Prostate gland (tissue), 2 donors: ENCODE measurements around the gene ZNF586. TPM values are rescaled to one million over a fixed set of nuclear protein-coding genes. Genes with fewer than 3 reads are reported as not detected.
A peak's percentile ranks its signal among the peaks of the same experiment; 100 is the strongest.

Experiments
- DNase-seq: peaks from one replicate; pipeline ENCODE4 v3.0.0-alpha.2; 2019; ENCODE audit warnings: low spot score
- H3K27ac ChIP-seq, 2 donors: fragments of 200-600 bp; sonication (generic); 2 replicates each; pipeline ENCODE4 v1.5.1; 2017 to 2019
- H3K27me3 ChIP-seq: fragments of 200-600 bp; sonication (generic); replicated peaks from 2 replicates; pipeline ENCODE4 v1.5.1; 2019; ENCODE audit not compliant: insufficient read depth
- H3K36me3 ChIP-seq, 2 donors: fragments of 200-600 bp; sonication (generic); 1 replicate in 1 of 2; 2 replicates in 1 of 2; pipeline versions ENCODE4 v1.5.1 to v1.8.1; 2017 to 2019
- H3K4me1 ChIP-seq: fragments of 200-600 bp; sonication (generic); replicated peaks from 2 replicates; pipeline ENCODE4 v1.5.1; 2019
- H3K4me3 ChIP-seq, 2 donors: fragments of 200-600 bp; sonication (generic); 2 replicates each; pipeline ENCODE4 v1.5.1; 2017 to 2019
- H3K9me3 ChIP-seq: fragments of 200-600 bp; sonication (generic); 2 replicates; pipeline ENCODE4 v1.5.1; 2017
- POLR2A ChIP-seq: fragments of 450-650 bp; IDR thresholded peaks from one replicate; pipeline ENCODE4 v1.6.1; 2016; ENCODE audit warnings: antibody characterized with exemption, mild to moderate bottlenecking
- POLR2AphosphoS5 ChIP-seq: sonication (generic); formaldehyde crosslinking; IDR thresholded peaks from one replicate; pipeline ENCODE4 v1.6.1; 2017; ENCODE audit warnings: antibody characterized with exemption
- WGBS: methylation state at CpG from one replicate; pipeline ENCODE4 v1.1.5; 2018; 5-methylcytosine and 5-hydroxymethylcytosine counted together
- intact Hi-C: fragments of 100-400 bp; cut with DNase I; formaldehyde crosslinking; loops from one replicate; pipeline ENCODE4 v1.14.2; 2022
- total RNA-seq, 2 donors: library from RNA; depleted of rRNA; stranded (reverse); fragments of >200 nt; gene quantifications; one replicate each; pipeline ENCODE4 v1.1.0, GENCODE V29; 2016
- TF ChIP-seq, protein P1 (sequence below), 4 experiments: fragments of 200-600 bp in 2 of 4; fragments of 450-650 bp in 2 of 4; sonication (generic) in 2 of 4; IDR thresholded peaks; 1 replicate in 3 of 4; 2 replicates in 1 of 4; pipeline ENCODE4 v1.5.1; 2016 to 2019; ENCODE audit warnings: antibody characterized with exemption in 4 of 4, mild to moderate bottlenecking in 2 of 4, moderate library complexity in 2 of 4

Gene ZNF586
- total RNA-seq, 2 donors from 2014 or later: 15.4 to 34.8 TPM

DNA sequence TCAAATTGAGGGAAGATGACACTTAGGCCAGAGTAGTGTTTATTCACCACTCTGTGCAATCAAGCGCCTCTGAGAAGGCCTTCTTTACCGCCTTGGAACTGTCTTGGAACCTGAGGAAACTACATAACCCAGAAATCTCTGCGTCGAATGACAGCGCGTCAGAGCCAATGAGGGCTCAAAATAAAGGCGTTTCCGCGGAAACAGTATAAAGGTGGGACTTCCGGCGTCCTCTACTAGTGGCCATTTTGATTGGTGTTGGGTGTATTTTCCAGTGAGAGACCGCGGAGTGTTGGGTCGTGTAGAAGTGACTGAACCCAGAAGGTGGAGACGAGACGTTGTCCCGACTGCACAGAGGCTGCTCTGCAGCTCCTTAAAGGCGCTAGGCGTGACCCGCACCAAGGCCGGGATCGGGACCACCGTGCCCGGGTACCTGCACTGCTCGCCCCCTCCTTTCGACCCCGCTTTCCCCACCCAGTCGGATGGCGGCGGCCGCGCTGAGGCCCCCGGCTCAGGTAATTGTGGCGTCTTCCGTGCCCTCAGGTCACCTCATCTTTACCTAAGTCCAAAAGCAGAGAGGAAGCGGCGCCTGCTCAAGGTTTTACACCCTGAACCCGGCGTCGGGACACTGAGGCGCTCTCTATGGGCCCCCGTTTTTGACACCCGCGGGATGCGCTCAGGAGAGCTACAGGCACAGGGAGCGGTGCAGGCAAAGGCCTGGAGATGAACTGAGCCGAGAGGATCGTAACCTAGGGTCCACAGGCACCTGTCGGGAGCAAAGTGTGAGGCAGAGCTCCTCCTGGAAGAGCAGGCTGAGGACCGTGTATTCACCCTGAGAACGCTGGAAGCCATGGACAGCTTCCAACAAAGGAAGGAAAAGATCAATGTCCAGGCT, 22.6 kb upstream of the ZNF586 start, which contains the start of gene ZNF776:
TSS of gene ZNF776 (plus strand) at position 236 of the 892 bp plus-strand sequence. CDS start at position 480, 244 bp downstream.
- under 1% methylated on average over 51 of the region's 51 CpGs for WGBS
- peak; percentile 89 for DNase-seq
- intact Hi-C loops: no loop called here
- H3K9me3 ChIP-seq: no peaks in the 10 kb centered on the region
- TF ChIP-seq, protein P1, sequence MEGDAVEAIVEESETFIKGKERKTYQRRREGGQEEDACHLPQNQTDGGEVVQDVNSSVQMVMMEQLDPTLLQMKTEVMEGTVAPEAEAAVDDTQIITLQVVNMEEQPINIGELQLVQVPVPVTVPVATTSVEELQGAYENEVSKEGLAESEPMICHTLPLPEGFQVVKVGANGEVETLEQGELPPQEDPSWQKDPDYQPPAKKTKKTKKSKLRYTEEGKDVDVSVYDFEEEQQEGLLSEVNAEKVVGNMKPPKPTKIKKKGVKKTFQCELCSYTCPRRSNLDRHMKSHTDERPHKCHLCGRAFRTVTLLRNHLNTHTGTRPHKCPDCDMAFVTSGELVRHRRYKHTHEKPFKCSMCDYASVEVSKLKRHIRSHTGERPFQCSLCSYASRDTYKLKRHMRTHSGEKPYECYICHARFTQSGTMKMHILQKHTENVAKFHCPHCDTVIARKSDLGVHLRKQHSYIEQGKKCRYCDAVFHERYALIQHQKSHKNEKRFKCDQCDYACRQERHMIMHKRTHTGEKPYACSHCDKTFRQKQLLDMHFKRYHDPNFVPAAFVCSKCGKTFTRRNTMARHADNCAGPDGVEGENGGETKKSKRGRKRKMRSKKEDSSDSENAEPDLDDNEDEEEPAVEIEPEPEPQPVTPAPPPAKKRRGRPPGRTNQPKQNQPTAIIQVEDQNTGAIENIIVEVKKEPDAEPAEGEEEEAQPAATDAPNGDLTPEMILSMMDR (IDR thresholded peaks at IDR 0.05): no peak
- peak; percentile 46 for TF ChIP-seq POLR2A
- TF ChIP-seq POLR2AphosphoS5: peak; percentile 97
- peak within 1 kb of the TSS; percentile 74 to 91 for H3K4me3 ChIP-seq
- no peaks in the 10 kb centered on the region for H3K4me1 ChIP-seq
- peaks cover 0 to under 1% of the 10 kb centered on the region in 2 donors for H3K36me3 ChIP-seq
- peak within 1 kb of the TSS; percentile 77 to 82 for H3K27ac ChIP-seq
- H3K27me3 ChIP-seq: no peaks in the 10 kb centered on the region

DNA sequence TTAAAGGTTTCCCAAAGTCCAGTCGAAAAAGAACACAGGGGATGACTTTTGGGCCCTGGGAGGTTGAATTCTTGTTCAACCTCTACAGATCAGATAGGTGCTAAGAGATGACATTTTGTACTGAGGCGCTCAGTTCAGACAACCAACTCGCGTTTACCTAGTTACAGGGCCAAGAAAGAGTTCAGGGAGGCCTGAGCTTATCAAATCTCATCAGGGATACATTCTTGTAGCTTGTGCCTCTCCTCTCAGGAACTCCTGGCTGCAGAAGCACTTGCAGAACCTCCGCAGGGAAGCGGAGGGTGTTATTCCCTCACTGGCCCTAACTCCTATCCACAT, 22.0 kb upstream of the ZNF586 start:
- WGBS: 32% methylated on average over 6 of the region's 6 CpGs
- no peaks in the 10 kb centered on the region for H3K9me3 ChIP-seq
- peak overlapping the region; percentile 77 to 82 for H3K27ac ChIP-seq
- peaks cover 4 to 7% of the 10 kb centered on the region in 2 donors for H3K36me3 ChIP-seq
- no peaks in the 10 kb centered on the region for H3K4me1 ChIP-seq
- intact Hi-C loops: no loop called here
- H3K4me3 ChIP-seq: peak overlapping the region; percentile 74 to 91
- H3K27me3 ChIP-seq: no peaks in the 10 kb centered on the region
- no peak for DNase-seq
- TF ChIP-seq, protein P1 (IDR thresholded peaks at IDR 0.05): no peak
- TF ChIP-seq POLR2A (no peak), POLR2AphosphoS5 (no peak)

DNA sequence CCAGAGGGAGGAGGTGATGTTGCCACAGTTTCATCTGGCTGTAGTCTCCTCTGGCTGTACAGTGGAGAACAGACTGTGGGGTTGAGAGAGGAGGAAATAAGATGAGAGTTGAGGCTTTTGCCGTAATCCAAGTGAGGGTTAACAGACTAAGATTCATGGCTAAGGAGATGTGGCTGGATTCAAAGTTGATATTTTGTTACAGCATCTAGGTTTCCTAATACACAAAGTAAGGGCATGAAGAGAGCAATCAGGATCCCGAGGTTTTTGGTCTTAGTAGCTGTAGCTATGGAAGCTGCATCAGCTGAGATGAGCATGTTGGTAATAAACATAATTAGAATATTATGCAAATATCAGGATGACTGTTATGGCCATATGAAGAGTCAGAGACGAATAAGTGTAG, 21.4 kb upstream of the ZNF586 start:
- DNase-seq: no peak
- Histone ChIP-seq H3K27me3 (no peaks in the 10 kb centered on the region), H3K9me3 (no peaks in the 10 kb centered on the region), H3K36me3 (peaks cover 8 to 13% of the 10 kb centered on the region in 2 donors), H3K4me3 (peak overlapping the region in 1 of 2 donors; percentile 74), H3K27ac (no peak overlapping the region), H3K4me1 (no peaks in the 10 kb centered on the region)
- TF ChIP-seq POLR2AphosphoS5: no peak
- no peak for TF ChIP-seq POLR2A
- TF ChIP-seq, protein P1 (IDR thresholded peaks at IDR 0.05): no peak
- intact Hi-C loops: no loop called here
- 99% methylated on average over 3 of the region's 3 CpGs for WGBS

DNA sequence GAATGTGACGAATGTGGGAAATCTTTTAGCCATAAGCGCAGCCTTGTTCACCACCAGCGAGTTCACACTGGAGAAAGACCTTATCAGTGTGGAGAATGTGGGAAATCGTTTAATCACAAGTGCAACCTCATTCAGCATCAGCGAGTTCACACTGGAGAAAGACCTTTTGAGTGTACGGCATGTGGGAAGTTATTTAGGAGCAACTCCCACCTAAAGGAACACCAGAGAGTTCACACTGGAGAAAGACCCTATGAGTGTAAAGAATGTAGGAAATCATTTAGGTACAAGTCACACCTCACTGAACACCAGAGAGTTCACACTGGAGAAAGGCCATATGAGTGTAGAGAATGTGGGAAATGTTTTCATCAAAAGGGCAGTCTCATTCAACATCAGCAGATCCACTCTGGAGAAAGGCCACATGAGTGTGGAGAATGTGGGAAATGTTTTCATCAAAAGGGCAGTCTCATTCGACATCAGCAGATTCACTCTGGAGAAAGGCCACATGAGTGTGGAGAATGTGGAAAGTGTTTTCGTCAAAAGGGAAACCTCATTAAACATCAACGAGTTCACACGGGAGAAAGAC, 15.3 kb upstream of the ZNF586 start:
- 93% methylated on average over 10 of the region's 10 CpGs for WGBS
- TF ChIP-seq POLR2A: no peak
- TF ChIP-seq, protein P1 (IDR thresholded peaks at IDR 0.05): no peak
- TF ChIP-seq POLR2AphosphoS5: no peak
- Histone ChIP-seq H3K4me3 (no peak overlapping the region), H3K4me1 (no peaks in the 10 kb centered on the region), H3K9me3 (no peaks in the 10 kb centered on the region), H3K27me3 (no peaks in the 10 kb centered on the region), H3K36me3 (peaks cover 19 to 28% of the 10 kb centered on the region in 2 donors), H3K27ac (no peak overlapping the region)
- DNase-seq: no peak
- intact Hi-C loops: no loop called here
